ENCODE measurements around the gene GFRA3.
"Not testable (repeated sequence)": the region's sequence is repeated elsewhere in the genome, so short reads cannot be mapped to it uniquely, and the experiment has no call there.

Gene GFRA3

DNA sequence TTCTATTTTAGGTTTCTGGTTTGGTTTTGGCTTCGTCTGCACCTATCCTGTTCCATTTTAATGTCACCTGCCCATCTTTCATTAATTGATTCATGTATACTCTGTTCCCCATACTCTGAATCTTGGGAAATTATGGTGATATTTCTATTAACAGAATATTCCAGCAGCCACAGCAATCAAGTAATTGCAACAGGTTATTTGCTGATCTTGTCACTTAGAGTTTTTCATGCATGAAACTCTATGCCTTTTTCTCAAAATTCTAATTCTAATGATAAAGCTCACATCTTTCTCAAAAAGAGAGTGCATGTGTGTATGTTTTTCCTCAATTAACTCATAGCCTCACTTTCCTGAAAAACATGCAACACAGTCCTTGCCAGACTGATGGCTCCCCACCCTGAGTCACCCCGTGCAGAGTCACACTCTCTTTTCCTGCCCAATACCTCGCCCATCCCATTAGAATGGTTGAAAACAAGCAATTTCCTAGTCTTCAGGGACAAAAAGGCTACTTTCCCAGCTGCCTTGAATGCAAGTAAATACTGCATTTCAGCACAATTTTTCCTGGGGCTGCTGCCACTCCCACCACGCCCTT is 15.6 kb downstream of the GFRA3 start:
- no peak for ATAC-seq
- TF ChIP-seq, protein P1, sequence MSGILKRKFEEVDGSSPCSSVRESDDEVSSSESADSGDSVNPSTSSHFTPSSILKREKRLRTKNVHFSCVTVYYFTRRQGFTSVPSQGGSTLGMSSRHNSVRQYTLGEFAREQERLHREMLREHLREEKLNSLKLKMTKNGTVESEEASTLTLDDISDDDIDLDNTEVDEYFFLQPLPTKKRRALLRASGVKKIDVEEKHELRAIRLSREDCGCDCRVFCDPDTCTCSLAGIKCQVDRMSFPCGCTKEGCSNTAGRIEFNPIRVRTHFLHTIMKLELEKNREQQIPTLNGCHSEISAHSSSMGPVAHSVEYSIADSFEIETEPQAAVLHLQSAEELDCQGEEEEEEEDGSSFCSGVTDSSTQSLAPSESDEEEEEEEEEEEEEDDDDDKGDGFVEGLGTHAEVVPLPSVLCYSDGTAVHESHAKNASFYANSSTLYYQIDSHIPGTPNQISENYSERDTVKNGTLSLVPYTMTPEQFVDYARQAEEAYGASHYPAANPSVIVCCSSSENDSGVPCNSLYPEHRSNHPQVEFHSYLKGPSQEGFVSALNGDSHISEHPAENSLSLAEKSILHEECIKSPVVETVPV (CRISPR knock-in tag; IDR thresholded peaks at IDR 0.05), result no peak
- TF ChIP-seq CSDC2 (CRISPR knock-in tag; IDR thresholded peaks at IDR 0.05) (no peak), ZNF565 (CRISPR knock-in tag; conservative IDR thresholded peaks at IDR 0.05; ENCODE audit: low read depth) (no peak), PPARA (CRISPR knock-in tag; IDR thresholded peaks at IDR 0.05; ENCODE audit: borderline replicate concordance) (no peak), ZFP30 (CRISPR knock-in tag; IDR thresholded peaks at IDR 0.05) (no peak), GLIS3 (CRISPR knock-in tag; IDR thresholded peaks at IDR 0.05) (no peak), TCF4 (CRISPR knock-in tag; IDR thresholded peaks at IDR 0.05; ENCODE audit: borderline replicate concordance) (no peak), SNAI2 (CRISPR knock-in tag; IDR thresholded peaks at IDR 0.05) (no peak), ZNF70 (CRISPR knock-in tag; IDR thresholded peaks at IDR 0.05) (no peak), RARB (CRISPR knock-in tag; IDR thresholded peaks at IDR 0.05) (no peak)

DNA sequence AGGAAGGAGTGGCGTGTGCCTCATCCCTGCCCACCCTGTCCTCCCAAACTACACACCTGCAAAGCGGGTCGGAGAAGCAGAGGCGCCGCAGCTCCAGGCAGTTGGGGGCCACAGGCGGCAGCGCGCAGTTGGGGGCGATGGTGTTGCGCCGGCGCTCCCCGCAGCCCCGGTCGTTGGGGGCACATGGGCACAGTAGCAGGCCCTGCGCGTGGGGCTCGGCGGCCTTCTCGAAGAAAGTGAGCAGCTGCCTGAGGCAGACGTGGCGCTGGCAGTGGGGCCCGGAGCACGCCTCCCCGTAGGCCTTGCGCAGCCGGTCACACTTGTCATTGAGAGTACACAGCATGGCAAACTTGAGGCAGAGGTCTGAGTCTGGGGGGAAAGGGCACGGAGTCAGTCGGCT is 16.8 kb downstream of the GFRA3 start:
- TF ChIP-seq, protein P2, sequence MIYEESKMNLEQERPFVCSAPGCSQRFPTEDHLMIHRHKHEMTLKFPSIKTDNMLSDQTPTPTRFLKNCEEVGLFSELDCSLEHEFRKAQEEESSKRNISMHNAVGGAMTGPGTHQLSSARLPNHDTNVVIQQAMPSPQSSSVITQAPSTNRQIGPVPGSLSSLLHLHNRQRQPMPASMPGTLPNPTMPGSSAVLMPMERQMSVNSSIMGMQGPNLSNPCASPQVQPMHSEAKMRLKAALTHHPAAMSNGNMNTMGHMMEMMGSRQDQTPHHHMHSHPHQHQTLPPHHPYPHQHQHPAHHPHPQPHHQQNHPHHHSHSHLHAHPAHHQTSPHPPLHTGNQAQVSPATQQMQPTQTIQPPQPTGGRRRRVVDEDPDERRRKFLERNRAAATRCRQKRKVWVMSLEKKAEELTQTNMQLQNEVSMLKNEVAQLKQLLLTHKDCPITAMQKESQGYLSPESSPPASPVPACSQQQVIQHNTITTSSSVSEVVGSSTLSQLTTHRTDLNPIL (CRISPR knock-in tag; IDR thresholded peaks at IDR 0.05; ENCODE audit: low read depth), result no peak
- TF ChIP-seq, protein P3, sequence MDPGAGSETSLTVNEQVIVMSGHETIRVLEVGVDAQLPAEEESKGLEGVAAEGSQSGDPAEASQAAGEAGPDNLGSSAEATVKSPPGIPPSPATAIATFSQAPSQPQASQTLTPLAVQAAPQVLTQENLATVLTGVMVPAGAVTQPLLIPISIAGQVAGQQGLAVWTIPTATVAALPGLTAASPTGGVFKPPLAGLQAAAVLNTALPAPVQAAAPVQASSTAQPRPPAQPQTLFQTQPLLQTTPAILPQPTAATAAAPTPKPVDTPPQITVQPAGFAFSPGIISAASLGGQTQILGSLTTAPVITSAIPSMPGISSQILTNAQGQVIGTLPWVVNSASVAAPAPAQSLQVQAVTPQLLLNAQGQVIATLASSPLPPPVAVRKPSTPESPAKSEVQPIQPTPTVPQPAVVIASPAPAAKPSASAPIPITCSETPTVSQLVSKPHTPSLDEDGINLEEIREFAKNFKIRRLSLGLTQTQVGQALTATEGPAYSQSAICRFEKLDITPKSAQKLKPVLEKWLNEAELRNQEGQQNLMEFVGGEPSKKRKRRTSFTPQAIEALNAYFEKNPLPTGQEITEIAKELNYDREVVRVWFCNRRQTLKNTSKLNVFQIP (CRISPR knock-in tag; IDR thresholded peaks at IDR 0.05; ENCODE audit: borderline replicate concordance, low read depth), result no peak
- TF ChIP-seq, protein P1 (CRISPR knock-in tag; IDR thresholded peaks at IDR 0.05), result no peak
- TF ChIP-seq BACH2 (CRISPR knock-in tag; IDR thresholded peaks at IDR 0.05; ENCODE audit: borderline replicate concordance) (no peak), ARNTL (CRISPR knock-in tag; IDR thresholded peaks at IDR 0.05; ENCODE audit: borderline replicate concordance, low read depth) (no peak), PPARA (CRISPR knock-in tag; IDR thresholded peaks at IDR 0.05; ENCODE audit: borderline replicate concordance) (no peak), CSDC2 (CRISPR knock-in tag; IDR thresholded peaks at IDR 0.05) (no peak), ZNF565 (CRISPR knock-in tag; conservative IDR thresholded peaks at IDR 0.05; ENCODE audit: low read depth) (no peak), ZNF8 (CRISPR knock-in tag; IDR thresholded peaks at IDR 0.05) (no peak), ISL1 (CRISPR knock-in tag; IDR thresholded peaks at IDR 0.05) (no peak), RARB (CRISPR knock-in tag; IDR thresholded peaks at IDR 0.05) (no peak), ZNF70 (CRISPR knock-in tag; IDR thresholded peaks at IDR 0.05) (no peak), OSR1 (CRISPR knock-in tag; IDR thresholded peaks at IDR 0.05) (no peak)
- no peak for ATAC-seq

DNA sequence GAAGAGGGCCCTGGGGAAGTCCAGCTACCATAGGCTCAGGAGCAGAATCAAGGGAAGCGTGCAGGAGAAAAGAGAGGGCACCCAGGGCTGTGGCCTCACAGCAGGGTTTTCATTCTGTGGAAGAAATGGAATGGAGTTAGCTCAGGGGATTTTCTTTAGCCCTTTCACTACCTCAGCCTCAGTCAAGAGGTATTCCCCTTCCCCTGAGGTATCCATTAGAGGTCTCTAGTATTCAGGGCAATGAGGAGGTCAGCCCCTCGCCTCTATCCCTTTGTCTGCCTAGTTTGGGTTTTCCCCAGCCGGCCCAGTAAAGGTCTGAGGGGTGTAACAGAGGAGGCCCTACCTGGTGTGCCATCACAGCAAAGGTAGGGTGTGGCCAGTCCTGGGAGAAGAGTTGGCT is 21.5 kb downstream of the GFRA3 start:
- TF ChIP-seq, protein P1 (CRISPR knock-in tag; IDR thresholded peaks at IDR 0.05), result no peak
- TF ChIP-seq ARNTL (CRISPR knock-in tag; IDR thresholded peaks at IDR 0.05; ENCODE audit: borderline replicate concordance, low read depth), result no peak
- TF ChIP-seq, protein P4, sequence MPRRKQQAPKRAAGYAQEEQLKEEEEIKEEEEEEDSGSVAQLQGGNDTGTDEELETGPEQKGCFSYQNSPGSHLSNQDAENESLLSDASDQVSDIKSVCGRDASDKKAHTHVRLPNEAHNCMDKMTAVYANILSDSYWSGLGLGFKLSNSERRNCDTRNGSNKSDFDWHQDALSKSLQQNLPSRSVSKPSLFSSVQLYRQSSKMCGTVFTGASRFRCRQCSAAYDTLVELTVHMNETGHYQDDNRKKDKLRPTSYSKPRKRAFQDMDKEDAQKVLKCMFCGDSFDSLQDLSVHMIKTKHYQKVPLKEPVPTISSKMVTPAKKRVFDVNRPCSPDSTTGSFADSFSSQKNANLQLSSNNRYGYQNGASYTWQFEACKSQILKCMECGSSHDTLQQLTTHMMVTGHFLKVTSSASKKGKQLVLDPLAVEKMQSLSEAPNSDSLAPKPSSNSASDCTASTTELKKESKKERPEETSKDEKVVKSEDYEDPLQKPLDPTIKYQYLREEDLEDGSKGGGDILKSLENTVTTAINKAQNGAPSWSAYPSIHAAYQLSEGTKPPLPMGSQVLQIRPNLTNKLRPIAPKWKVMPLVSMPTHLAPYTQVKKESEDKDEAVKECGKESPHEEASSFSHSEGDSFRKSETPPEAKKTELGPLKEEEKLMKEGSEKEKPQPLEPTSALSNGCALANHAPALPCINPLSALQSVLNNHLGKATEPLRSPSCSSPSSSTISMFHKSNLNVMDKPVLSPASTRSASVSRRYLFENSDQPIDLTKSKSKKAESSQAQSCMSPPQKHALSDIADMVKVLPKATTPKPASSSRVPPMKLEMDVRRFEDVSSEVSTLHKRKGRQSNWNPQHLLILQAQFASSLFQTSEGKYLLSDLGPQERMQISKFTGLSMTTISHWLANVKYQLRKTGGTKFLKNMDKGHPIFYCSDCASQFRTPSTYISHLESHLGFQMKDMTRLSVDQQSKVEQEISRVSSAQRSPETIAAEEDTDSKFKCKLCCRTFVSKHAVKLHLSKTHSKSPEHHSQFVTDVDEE (CRISPR knock-in tag; IDR thresholded peaks at IDR 0.05), result no peak
- no peak for ATAC-seq

DNA sequence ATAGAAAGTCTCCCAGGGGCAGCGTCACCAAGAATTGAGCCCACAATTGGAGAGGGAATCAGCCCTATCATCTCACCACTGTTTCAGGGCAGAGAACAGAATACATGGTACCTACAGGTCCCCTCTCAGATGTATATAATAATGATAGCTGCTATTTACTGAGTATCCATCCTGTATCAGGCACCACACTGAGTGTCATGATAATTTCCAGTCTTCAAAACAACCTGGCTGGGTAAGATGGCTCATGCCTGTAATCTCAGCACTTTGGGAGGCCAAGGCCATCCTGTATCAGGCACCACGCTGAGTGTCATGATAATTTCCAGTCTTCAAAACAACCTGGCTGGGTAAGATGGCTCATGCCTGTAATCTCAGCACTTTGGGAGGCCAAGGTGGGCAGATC is 26.6 kb downstream of the GFRA3 start:
- ATAC-seq, result not testable (repeated sequence)

Data from SK-N-SH treated with all-trans-retinoic acid at 6 μM for 48 hours (cell line).